Activated CD4-positive, alpha-beta T cell treated with anti-CD3 and anti-CD28 coated beads, Interleukin-2, amount 50 U/mL, for 24 hours (primary cell): ENCODE results near the gene FAT1.

Experiments used
- DNase-seq, 2 donors: peaks; one replicate each; pipeline ENCODE4 v3.0.0-alpha.2; 2020; ENCODE audit warnings: low read depth in 1 of 2, low spot score in 1 of 2

The FAT1 gene

DNA sequence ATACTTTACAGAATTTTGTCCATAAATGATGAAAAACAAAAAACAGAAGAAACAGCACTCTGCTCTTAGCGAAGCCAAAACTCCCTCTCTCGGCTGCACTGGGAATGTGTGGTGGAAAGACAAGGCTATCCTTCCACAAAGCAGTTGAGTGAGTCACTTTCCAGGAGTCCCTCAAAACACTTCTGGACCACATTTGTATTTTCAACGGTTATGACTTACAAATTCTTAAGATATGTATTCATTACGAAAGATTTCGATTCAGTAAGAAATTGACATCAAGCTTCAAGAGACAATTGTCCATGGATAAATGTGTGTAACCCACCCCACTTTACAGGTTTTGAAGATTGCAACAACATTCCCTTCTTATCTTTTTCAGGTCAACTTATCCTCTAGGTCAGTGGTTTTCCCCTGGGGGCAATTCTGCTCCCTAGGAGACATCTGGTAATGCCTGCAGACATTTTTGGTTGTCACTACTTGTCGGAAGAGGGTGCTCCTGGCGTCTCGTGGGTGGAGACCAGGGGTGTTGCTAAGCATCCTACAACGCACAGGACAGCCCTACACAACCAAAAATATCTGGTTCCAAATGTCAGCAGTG lies 101.6 kb downstream of the FAT1 start:
- no peak for DNase-seq

GRCh38 chr4:186619088-186619487 lies 104.6 kb downstream of the FAT1 start:
- no peak for DNase-seq

DNA sequence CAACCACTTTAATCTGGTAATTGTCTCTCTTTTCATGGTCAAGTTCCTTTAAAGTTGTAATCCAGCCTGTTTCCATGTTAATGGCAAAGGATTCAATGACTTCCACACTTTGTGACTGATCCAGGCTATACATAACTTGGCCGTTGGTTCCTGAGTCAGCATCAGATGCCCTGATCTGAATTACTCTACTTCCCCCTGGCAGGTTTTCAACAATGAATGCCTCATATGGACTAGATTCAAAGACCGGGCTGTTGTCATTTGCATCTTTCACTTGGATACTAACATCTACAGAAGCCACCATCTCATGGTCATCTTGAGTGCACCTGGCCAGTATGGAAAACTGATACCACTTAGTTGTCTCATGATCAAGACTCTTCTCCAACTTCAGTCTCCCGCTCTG lies 105.7 kb downstream of the FAT1 start:
- DNase-seq = no peak

DNA sequence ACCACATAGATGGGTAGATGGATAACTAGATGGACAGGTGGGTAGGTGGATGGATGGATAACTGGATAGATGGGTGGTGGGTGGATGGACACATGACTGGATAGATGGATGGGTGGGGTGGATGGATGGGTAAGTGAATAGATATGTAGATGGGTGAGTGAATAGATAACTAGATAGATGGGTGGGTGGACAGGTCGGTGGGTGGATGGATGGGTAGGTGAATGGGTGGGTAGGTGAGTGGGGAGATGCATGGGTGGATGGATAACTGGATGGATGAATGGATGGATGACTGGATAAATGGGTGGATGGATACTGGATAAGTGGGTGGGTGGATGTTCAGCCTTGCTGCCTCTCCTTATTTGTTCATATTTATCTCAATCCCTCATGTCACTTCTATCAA lies 116.2 kb downstream of the FAT1 start:
- no peak for DNase-seq

DNA sequence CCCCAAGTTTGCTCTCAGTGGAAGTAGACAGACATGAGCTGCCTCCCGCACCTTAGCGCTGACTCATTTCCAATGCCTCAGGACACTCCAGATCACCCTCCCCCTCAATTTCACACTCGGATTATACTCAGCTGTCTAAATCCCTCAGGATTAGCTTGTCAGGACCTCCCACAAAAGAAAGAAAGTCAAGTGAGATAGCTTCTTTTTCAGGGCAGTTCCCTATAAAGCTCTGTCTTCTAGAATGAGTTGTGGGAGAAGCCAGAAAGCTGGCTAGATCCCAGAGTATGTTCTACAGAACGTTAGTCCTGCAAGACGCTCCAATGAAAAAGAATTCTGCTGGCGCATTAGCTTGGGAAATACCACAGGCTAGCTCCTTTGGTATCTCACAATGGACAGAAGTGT lies 117.1 kb downstream of the FAT1 start:
- no peak for DNase-seq

GRCh38 chr4:186605261-186605865 lies 118.3 kb downstream of the FAT1 start:
- no peak for DNase-seq

DNA sequence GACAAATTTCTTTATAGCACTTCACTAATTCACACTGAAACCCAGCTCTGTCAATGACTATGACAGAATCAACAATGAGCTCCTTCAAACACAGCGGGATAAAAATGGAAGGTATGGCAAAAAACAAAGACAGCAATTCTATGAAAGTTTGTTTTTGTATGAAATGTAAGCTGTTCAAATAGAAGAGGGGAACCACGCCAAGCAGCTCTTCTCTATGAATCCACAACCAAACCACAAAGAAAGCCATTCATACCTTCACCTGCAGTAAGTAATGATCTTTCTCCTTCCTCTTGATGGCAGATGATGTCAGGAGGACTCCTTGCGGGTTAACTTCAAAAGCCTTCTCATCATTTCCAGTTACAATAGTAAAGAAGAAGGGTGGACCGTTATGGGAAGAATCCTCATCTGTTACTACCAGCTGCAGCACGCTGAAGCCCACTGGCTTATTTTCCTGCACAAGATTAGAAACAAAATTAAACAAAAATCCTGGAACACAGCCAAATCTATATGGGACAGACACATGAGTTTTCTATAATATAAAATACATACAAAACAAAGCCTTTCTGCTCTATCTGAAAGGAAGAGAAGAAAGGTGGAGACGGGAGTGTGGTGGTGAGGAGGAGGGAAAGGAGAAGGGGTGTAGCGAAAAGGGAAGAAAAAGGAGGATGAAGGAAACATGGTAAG lies 119.4 kb downstream of the FAT1 start:
- DNase-seq = no peak

DNA sequence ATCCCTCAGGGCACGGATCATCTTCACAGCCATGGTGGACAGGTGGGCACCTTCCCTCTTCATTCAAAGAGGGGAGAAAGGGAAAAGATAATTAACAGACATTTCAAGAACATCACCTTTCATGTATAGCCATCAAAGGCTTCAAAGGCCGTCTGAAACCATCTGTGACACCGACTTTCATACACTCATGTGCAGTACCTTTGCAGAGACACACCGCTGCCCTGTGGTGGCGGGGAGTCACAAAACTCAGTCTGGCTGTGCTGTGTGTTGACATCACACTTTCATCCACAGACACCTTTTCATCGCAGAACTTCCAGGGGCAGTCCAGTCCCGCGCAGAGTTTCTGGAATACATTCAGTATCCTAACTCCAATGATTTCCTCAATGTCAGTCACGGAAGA lies 120.7 kb downstream of the FAT1 start:
- DNase-seq = no peak

DNA sequence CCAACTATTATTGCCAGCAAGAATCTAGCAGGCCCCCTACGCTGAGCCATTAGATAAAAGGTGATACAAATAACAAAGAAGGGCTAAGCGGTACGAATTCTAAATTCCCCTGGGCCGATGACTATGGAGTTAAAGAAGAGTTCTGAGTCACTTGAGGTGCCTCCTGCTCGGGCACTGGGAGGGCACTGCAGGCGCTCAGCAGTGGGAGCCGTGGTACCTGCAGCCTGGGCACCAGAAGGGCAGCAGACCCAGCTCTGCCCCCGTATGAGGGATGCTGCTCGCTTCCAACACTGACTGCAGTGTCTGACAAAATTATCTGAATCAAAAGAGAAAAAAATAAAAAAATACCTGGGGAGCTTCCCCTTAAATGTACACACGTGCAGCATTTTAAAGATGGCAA lies 124.2 kb downstream of the FAT1 start:
- DNase-seq = no peak

GRCh38 chr4:186598686-186599085 lies 125.0 kb downstream of the FAT1 start:
- no peak for DNase-seq

DNA sequence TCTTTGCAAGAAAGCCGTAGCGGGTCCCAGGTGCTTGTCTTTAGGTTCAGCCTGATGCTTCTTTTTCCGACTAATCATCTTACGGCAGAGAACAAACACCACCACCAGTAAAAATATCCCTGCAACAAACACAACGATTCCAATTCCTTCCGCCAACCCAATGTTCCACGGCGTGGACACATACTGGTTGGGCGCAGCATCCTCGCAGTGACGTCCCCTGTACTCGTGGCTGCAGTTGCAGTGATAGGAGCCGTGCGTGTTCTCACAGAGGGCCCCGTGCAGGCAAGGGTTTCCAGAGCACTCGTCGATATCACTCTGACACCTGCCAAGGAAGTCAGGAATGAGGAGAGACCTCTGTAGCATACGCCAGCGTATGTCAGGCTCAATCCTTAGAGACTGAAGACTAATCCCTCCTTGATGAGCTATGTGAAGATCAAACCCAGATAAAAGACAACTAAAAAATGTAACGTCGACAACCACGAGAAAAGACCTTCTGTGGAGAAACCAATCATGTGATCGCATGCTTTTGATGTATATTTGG lies 126.7 kb downstream of the FAT1 start:
- no peak for DNase-seq

GRCh38 chr4:186596346-186596745 lies 127.3 kb downstream of the FAT1 start:
- no peak for DNase-seq

- no peak for DNase-seq
Measured at GRCh38 chr4:186593587-186593973, 130.1 kb downstream of the FAT1 start.

DNA sequence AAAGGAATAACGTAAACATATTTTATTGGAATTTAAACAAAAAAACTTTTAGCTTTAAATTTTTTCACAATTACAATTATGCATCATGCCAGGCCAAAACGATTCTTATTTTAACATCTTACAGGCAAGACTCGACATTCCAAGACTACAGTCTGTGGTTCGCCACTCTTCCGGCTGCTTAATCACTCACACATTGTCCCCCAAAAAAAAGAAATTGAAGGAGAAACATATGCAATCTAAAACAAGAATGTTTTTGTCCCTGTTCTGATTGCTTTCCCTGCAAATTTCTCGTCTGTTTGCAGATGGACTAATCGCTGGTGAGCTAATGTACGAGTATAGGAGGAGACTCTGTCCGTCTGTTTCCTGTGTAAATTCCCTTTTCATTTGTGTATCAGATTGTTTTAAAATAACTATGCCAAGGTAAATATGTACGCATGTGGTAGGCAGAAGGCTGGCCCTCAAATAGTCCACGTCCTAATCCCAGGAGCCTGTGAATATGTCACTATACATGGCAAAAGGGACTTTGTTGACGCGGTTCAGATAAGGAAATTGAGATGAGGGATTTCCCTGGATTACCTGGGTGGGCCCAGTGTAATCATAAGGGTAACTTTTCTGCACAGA lies 130.6 kb downstream of the FAT1 start:
- DNase-seq = no peak

DNA sequence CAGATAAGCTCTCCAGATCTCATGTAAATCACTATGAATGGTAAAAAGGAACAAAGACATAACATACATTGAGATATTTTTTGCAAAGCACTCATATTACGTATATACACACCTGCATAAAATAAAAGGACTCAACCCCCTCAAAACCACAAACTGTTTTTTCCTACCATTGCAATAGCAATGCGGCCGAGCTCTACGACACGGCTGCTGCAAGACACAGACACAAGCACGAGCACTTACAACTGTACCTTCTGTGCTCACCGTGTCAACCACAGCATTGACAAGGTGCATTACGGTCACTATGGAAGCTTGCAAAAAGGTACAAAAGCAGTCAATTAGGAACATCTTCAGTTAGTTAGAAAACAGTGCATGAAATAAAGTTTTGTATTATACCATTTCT lies 131.2 kb downstream of the FAT1 start:
- no peak for DNase-seq

DNA sequence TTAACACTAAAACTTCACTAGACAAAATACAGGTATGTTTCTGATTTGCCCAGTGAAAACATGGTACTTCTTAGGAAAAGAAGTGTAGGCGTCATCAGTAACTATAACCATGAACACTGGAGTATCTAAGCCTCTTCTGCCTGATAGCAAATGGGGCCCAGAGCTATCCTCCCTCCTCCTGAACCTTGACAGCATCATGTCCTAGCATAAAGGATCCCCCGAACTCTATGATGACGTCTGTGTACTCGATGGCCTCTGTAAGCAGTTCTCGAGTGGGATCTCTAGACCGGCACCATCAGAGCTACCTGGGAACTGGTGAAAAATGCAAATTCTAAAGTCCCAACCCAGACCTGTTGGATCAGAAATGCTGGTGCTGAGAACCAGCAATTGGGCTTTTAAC lies 132.0 kb downstream of the FAT1 start:
- no peak for DNase-seq

DNA sequence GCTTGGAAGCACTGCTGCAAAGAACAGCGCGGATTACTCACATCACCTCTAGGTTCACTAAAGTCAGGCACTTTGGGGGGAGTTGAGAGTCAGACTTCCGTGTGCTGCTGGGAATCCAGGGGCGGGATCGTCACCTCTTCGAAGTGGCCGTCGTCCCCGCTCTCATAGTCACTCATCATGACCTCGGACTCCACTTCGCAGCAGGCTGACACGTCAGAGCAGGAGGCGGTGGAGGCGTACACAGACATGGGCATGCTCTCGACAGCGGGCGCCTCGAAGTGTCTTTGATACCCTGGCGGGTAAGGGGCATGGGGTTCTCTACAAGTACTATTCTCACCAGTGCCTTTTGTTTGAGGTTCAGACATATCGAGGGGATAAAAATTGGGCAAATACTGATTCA lies 135.2 kb downstream of the FAT1 start:
- no peak for DNase-seq

DNA sequence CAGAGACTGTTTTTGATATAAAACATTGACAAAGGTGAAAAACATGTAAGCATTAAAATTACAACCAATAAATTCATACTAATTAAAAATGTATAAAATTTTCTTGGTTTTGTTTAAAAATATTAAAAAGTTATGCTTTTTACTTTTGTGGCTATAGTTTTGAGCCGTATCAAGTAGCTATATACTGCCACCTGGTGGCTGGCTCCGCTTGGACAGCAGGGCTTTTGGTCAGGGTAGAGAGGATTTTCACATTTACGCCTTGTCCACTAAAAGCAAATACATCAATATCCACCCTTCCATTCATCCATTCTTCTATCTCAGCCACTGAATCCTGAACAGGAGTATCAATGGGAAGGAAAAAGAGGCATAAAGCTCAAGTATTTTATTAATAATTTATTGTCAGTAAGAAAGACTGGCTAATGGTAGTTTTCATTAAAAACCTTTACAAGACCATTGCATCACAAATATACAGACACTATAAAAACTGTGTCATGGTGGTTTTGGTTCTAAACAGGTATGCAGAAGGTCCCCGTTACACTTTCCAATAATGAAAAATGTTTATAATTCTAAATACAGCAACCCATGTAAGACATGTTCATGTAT lies 136.1 kb downstream of the FAT1 start:
- peak; percentile 24 to 34 for DNase-seq

- DNase-seq = no peak
Measured at GRCh38 chr4:186586205-186586604, 137.5 kb downstream of the FAT1 start.

- DNase-seq = no peak
Measured at GRCh38 chr4:186584912-186585311, 138.7 kb downstream of the FAT1 start.

GRCh38 chr4:186581421-186581820 lies 142.2 kb downstream of the FAT1 start:
- no peak for DNase-seq

GRCh38 chr4:186580669-186581068 lies 143.0 kb downstream of the FAT1 start:
- DNase-seq = no peak
